Measurements from ENCODE around the gene PDE10A. TPM values are rescaled to one million over a fixed set of nuclear protein-coding genes. Genes with fewer than 3 reads are reported as not detected.
"Not testable (repeated sequence)": the region's sequence is repeated elsewhere in the genome, so short reads cannot be mapped to it uniquely, and the experiment has no call there.

PDE10A gene
- total RNA-seq, 1 donor from 2014 or later: 4.6 TPM

DNA sequence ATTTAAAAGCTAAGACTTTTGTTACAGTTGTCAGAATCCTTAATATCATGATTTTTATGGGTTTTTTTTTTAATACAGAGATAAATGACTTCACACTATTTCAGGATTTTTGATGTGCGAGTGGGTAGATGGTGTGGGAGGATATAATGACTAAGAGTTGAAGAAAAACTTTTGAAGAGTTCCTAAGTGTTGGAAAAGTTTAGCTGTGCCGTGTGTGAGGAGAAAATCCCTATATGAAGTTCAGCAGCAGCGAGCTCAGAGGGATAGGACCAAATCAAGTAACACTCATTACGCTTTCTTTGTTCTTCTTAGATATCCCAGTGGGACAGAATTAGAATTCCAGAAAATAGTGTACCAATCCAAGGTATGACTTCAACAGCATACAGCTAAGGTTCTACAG is 34.1 kb downstream of the PDE10A start:
- no peak for DNase-seq (ENCODE audit: low read depth in 2 of 2)

DNA sequence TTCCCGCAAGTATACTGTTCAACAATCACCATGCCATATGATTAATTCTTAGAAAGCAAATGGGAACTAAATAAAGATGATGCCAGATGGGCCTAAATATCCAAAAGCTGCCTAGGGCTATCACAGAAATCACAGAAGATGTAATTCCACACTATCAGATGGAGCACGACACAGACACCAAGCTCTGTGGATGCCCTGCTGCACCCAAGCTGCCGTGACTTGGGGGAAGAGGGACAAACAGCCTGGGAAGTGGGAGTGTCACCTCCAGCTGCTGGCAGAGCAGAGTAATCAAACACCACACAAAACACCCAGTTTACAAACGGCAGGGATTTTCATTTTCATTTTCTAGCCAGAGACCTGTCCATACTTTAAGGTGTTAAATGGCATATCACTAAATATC is 35.7 kb downstream of the PDE10A start:
- no peak for DNase-seq (ENCODE audit: low read depth in 2 of 2)

GRCh38 chr6:165626711-165627110 is 36.3 kb downstream of the PDE10A start:
- DNase-seq (ENCODE audit: low read depth in 2 of 2): no peak

GRCh38 chr6:165624871-165625639 is 38.0 kb downstream of the PDE10A start:
- no peak for DNase-seq (ENCODE audit: low read depth in 2 of 2)

DNA sequence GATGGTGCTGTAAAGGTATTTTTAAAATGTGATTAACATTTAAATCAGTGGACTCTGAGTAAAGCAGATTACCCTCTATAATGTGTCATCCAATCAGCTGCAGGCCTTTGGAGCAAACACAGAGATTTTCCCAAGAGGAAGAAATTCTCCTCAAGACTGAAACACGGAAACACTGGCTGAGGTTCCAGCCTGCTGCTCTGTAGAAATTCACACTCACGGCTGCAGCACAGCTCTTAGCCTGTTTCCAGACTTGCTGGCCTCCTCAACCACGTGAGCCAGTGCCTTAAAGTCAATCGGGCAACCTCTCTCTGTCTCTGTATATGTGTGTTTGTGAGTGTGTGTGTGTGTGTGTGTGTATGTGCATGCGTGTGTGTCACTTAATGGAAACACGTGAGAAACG is 41.1 kb downstream of the PDE10A start:
- no peak for DNase-seq (ENCODE audit: low read depth in 2 of 2)

GRCh38 chr6:165618891-165619290 is 44.1 kb downstream of the PDE10A start:
- not testable (repeated sequence) for DNase-seq (ENCODE audit: low read depth in 2 of 2)

DNA sequence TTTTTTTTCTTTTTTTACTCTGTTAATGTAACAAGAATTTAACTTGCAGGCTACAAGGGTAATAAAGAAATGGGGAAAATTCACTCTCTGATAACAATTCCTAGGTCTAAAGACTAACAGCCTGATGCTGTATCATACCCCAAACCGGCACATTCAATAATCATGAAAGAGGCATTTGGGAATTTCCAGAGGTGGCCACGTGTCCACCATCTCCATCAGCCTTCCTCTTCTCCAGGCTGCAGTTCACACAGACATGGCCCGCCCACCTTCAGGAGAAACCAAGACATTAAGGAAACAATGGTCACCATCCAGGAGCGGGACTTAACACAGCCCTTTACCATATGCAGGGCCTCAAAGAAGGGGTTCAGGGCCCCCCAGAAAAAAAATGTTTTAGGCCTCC is 44.8 kb downstream of the PDE10A start:
- no peak for DNase-seq (ENCODE audit: low read depth in 2 of 2)

GRCh38 chr6:165617528-165617927 is 45.5 kb downstream of the PDE10A start:
- DNase-seq (ENCODE audit: low read depth in 2 of 2): no peak

DNA sequence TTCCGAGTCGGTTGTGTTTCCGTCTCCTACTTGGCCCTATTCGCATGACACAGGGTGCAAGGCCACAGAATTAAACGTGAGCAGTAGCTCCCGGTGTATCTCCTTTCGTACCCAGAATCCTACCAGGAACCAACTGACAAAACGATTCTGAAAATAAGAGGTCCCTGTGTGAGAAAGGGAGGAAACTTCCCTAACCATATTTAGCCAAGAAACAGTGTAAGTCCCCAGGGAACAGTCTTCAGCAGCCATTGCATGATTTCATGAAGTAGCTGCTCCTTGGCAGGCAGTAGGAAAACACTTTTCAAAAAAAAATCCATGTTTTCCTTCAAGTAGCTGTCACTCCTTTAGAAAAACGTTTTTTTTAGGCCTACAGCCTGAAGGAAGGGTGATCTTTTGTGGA is 46.9 kb downstream of the PDE10A start:
- DNase-seq (ENCODE audit: low read depth in 2 of 2): no peak

DNA sequence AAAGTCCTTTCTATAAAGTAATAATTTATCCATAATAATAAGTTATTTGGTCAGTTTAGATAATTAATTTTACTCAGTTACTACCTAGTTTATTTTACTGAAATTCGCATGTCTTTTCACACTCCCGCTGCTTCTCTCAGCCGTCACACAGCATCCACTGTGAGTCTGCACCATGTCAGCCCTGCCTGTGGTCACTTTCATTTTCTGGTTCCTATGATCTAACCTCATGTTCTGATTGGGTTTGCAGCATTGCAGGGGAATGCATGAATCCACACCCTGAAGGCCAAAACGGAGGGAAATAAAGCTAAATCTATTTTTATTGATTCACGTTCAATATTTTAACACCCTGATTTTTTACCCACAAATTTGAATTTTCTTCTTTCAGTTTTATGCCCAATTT is 47.4 kb downstream of the PDE10A start:
- no peak for DNase-seq (ENCODE audit: low read depth in 2 of 2)

DNA sequence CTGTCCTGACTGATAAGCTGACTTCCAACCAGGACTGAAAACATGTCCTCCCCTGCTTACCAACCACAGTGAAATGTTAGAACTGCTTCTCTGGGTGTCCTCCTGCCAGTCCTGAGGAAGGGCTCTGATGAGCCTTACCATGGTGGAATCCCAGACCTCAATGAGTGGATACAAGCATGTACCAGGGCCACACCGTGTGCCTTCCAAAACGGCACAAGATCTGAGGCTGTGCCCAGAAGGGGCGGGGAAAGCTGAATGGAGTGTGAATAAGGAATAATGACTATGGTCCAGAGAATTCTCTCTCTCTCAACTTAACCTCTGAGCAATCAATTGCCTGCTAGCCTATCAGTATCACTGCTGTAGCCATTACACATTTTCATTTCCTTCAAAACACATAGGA is 51.7 kb downstream of the PDE10A start:
- no peak for DNase-seq (ENCODE audit: low read depth in 2 of 2)

- DNase-seq (ENCODE audit: low read depth in 2 of 2): not testable (repeated sequence)
Measured at GRCh38 chr6:165608577-165608976, 54.5 kb downstream of the PDE10A start.

DNA sequence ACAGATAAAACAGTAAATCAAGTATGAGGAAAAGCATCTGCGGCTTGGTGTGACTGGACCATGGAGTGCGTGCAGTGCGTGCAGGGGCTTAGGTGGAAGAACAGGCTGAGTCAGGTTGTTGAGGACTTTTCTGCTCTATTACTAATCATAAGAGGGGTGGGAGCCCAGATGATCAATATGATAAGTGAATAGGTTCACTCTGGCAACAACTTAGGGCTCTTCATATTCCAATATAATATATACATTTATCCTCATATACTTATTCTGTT is 56.4 kb downstream of the PDE10A start:
- DNase-seq (ENCODE audit: low read depth in 2 of 2): no peak

- DNase-seq (ENCODE audit: low read depth in 2 of 2): no peak
Measured at GRCh38 chr6:165605901-165606739, 56.9 kb downstream of the PDE10A start.

- DNase-seq (ENCODE audit: low read depth in 2 of 2): peak in 1 of 2 donors; percentile 17
Measured at GRCh38 chr6:165605182-165605875, 57.7 kb downstream of the PDE10A start.

DNA sequence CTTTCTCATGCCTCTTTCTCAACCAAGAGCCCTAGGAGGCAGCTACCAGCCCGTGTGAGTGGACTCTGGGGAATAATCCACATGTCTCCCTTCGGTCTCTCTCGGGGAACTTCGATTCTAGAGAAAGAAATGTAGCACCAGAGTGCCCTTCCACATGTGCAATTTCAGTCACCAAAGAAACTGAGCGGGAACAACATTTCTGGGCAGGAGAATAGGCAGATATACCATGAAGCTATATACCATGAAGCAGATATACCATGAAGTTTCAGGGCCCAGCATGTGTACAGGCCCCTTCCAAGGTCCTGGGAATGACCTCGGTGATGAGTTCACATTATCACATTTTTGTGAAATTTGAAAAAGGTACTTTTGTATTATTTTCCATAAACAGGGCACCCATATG is 60.8 kb downstream of the PDE10A start:
- no peak for DNase-seq (ENCODE audit: low read depth in 2 of 2)

DNA sequence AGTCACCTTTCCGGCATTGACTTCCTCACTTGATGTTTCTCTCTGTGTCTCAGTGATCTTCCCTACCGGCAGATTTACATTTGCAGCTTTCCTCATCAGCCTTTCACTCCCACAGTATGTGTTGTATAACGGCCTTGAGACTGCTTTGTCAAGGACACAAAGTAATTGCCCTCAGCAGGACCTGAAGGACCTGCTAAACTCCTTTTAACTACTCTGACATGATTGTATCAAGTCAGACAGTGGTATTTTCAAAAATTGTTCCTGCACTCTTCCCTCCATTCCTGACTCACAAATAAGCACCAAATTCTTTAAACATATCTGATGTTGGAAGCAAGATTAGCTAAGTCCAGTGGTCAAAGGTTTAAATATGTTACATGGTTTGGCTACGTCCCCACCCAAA is 62.4 kb downstream of the PDE10A start:
- no peak for DNase-seq (ENCODE audit: low read depth in 2 of 2)

GRCh38 chr6:165599596-165600487 is 63.2 kb downstream of the PDE10A start:
- no peak for DNase-seq (ENCODE audit: low read depth in 2 of 2)

DNA sequence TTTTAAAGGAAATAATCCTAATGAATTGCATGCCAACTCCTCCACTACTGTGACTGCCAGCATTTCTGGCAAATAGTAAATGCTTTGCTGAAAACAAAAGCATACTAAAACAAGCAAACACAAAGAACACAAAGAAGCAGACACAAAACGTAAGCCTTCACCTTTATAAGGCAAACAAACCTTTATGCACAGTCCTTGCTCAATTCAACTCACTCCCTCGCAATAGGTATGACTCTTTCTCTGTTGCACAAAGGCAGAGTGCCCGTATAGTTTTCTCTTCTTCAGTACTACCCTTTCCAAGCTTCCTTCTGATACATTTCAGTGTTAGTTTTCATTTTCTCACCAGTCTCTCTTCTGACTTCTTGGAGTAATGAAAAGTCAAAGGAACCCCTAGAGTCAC is 63.9 kb downstream of the PDE10A start:
- no peak for DNase-seq (ENCODE audit: low read depth in 2 of 2)

DNA sequence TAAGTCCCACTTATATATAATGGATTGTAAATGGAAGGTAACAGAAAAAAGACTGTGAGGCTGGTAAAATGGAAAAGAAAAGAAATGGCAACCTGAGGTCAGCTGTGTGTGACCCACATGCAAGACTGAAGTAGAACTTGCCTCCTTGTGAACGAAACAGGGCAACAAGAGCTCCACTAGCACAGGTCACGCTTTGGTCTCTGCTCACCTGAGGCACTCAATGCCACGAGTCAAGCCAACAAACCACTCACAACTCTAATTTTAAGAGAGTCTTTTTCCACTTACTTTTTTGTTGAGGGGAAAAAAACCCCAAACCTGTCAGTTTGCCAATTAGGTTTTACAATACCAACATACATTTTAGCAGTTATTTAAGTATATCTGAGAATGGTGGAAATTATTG is 65.2 kb downstream of the PDE10A start:
- DNase-seq (ENCODE audit: low read depth in 2 of 2): no peak

DNA sequence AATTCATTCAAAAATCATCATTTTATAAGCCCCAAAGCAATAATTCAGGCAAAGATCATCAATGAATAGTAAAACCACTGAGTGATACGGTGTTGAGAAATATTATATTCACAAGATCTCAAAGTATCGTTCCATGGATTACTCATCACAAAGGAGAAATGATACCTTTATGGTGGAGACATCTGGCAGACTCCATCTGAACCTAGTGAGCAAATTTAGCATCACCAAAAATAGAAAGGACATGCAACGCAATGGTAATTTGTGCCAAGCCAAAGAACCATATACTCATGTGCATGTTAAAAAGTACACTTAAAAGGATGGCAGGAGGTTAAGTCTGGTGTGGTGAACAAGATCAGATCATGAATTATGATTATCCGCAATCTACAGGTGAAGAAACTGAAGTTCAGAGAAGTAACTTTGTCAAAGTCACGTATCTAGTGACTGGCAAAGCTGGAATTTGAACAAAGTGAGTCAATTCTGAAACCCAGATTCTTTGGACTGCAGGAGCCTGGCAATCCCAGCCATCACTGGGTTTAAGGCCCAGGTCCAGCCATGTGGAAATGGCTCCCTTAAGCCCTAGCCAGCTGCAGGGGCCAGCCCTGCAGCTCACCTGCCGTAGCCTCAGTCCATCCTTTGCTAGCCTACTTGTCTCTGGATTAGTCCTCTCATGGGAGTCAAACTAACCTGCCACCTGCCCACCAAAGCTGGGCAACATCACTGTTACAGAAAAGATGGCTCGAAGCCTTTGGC is 68.3 kb downstream of the PDE10A start:
- DNase-seq (ENCODE audit: low read depth in 2 of 2): no peak
